K562 (cell line): Measurements from ENCODE around the gene MPC2. TPM values are rescaled to one million over a fixed set of nuclear protein-coding genes. Genes with fewer than 3 reads are reported as not detected.

Experiments used
- CEBPB ChIP-seq: fragments of 450-650 bp; IDR thresholded peaks from 2 replicates; pipeline ENCODE4 v1.6.1; 2016; ENCODE audit warnings: missing genetic modification characterization, missing compliant biosample characterization
- MGA ChIP-seq: fragments of 450-650 bp; IDR thresholded peaks from 2 replicates; pipeline ENCODE4 v1.6.1; 2016; ENCODE audit warnings: mild to moderate bottlenecking, moderate library complexity
- MTA1 ChIP-seq: fragments of 450-650 bp; IDR thresholded peaks from 2 replicates; pipeline ENCODE4 v1.6.1; 2017; ENCODE audit warnings: borderline replicate concordance
- polyA plus RNA-seq, 8 experiments: library from polyadenylated mRNA; depleted of rRNA in 4 of 8; stranded (reverse) in 5 of 8; unstranded in 3 of 8; fragments of >200 nt; fragmentation: Nextera tagmentation in 2 of 8; fragmentation: Illumina TruSeq in 1 of 8; extraction: Ambion mirVana in 2 of 8; extraction: Trizol in 1 of 8; gene quantifications; 2 replicates each; pipeline versions ENCODE4 v1.2.1 to v1.2.3, GENCODE V29; 2011 to 2014; ENCODE audit warnings: inconsistent platforms in 1 of 8, missing spikeins in 1 of 8
- total RNA-seq, 7 experiments: library from RNA; depleted of rRNA in 6 of 7; stranded (reverse); fragments of >200 nt in 6 of 7; fragmentation: Illumina TruSeq in 2 of 7; extraction: Trizol in 2 of 7; gene quantifications; 2 replicates each; pipeline versions ENCODE4 v1.2.1 to v1.2.3, GENCODE V29; 2011 to 2021; ENCODE audit warnings: low replicate concordance in 1 of 7

The MPC2 gene
- total and polyA plus RNA-seq, 9 of the 15 experiments (the other 6 are each of a cell fraction or from before 2014, with no cell fraction given) = 70.7 to 179 (median 144) TPM

GRCh38 chr1:167913895-167914496 lies 22.9 kb downstream of the MPC2 start, which contains the start of gene ADCY10 (continued):
- TF ChIP-seq MGA = no peak
- no peak for TF ChIP-seq MTA1
- peak; percentile 82 for TF ChIP-seq CEBPB
- TF ChIP-seq, all 486 proteins: peak for 6
